CD4-positive, alpha-beta T cell treated with Interferon alpha-2 for 1 hour (primary cell): ENCODE data around the gene LNX2.
"Not testable (repeated sequence)": the region's sequence is repeated elsewhere in the genome, so short reads cannot be mapped to it uniquely, and the experiment has no call there.

ENCODE experiments used
- DNase-seq, 2 donors: peaks; one replicate each; pipeline ENCODE4 v3.0.0-alpha.2; 2020 to 2022

The LNX2 gene

GRCh38 chr13:27636589-27637288 is 16.4 kb upstream of the LNX2 start:
- DNase-seq: no peak

- no peak for DNase-seq
Measured at GRCh38 chr13:27635266-27635665, 14.9 kb upstream of the LNX2 start.

- no peak for DNase-seq
Measured at GRCh38 chr13:27634791-27635190, 14.5 kb upstream of the LNX2 start.

GRCh38 chr13:27634231-27634630 is 13.9 kb upstream of the LNX2 start:
- DNase-seq: no peak

- DNase-seq: no peak
Measured at GRCh38 chr13:27632648-27633047, 12.3 kb upstream of the LNX2 start.

GRCh38 chr13:27632214-27632613 is 11.9 kb upstream of the LNX2 start:
- no peak for DNase-seq

- no peak for DNase-seq
Measured at GRCh38 chr13:27631665-27632064, 11.3 kb upstream of the LNX2 start.

GRCh38 chr13:27631156-27631555 is 10.8 kb upstream of the LNX2 start:
- DNase-seq: no peak

- DNase-seq: not testable (repeated sequence)
Measured at GRCh38 chr13:27628766-27629165, 8.4 kb upstream of the LNX2 start.

- DNase-seq: no peak
Measured at GRCh38 chr13:27628081-27628480, 7.8 kb upstream of the LNX2 start.

GRCh38 chr13:27627380-27627779 is 7.1 kb upstream of the LNX2 start:
- no peak for DNase-seq

- no peak for DNase-seq
Measured at GRCh38 chr13:27625839-27626238, 5.5 kb upstream of the LNX2 start.

- no peak for DNase-seq
Measured at GRCh38 chr13:27624071-27624470, 3.7 kb upstream of the LNX2 start.

GRCh38 chr13:27622881-27623280 is 2.6 kb upstream of the LNX2 start:
- DNase-seq: no peak

- no peak for DNase-seq
Measured at GRCh38 chr13:27622102-27622820, 1.9 kb upstream of the LNX2 start.

- peak; percentile 83 to 89 for DNase-seq
Measured at GRCh38 chr13:27621366-27622101, 1.2 kb upstream of the LNX2 start, which contains the start of gene POLR1D. TSS of gene POLR1D (plus strand) at chr13:27621892. CDS start at chr13:27621984, 92 bp downstream.

GRCh38 chr13:27621116-27621365 is 712 bp upstream of the LNX2 start:
- DNase-seq: no peak

- DNase-seq: peak; percentile 28 to 50
Measured at GRCh38 chr13:27619728-27620376, 477 bp downstream of the LNX2 start.

- no peak for DNase-seq
Measured at GRCh38 chr13:27619093-27619727, 1.1 kb downstream of the LNX2 start.

GRCh38 chr13:27617881-27618321 is 2.4 kb downstream of the LNX2 start:
- DNase-seq: no peak

- no peak for DNase-seq
Measured at GRCh38 chr13:27613628-27614027, 6.7 kb downstream of the LNX2 start.

GRCh38 chr13:27607125-27607524 is 13.2 kb downstream of the LNX2 start:
- DNase-seq: no peak

- DNase-seq: no peak
Measured at GRCh38 chr13:27605610-27606200, 14.6 kb downstream of the LNX2 start.
